Measurements from ENCODE around the gene CD55.

Gene CD55

GRCh38 chr1:207321079-207321789, at the start of gene CD55:
TSS of gene CD55 (plus strand) at chr1:207321678. CDS start at chr1:207321766, 88 bp downstream.
- peak; percentile 55 for DNase-seq

GRCh38 chr1:207274882-207275281, 46.6 kb upstream of the CD55 start:
- no peak for DNase-seq

GRCh38 chr1:207276465-207276864, 45.0 kb upstream of the CD55 start:
- DNase-seq = no peak

GRCh38 chr1:207277241-207277640, 44.2 kb upstream of the CD55 start:
- DNase-seq = no peak

GRCh38 chr1:207279652-207280051, 41.8 kb upstream of the CD55 start:
- no peak for DNase-seq

- no peak for DNase-seq
These were observed 40.8 kb upstream of the CD55 start for GRCh38 chr1:207280706-207281105.

- DNase-seq = no peak
These were observed 39.4 kb upstream of the CD55 start for GRCh38 chr1:207282058-207282457.

GRCh38 chr1:207282496-207283380, 38.7 kb upstream of the CD55 start:
- no peak for DNase-seq

GRCh38 chr1:207283421-207283820, 38.1 kb upstream of the CD55 start:
- DNase-seq = no peak

GRCh38 chr1:207284209-207284897, 37.1 kb upstream of the CD55 start:
- DNase-seq = no peak

GRCh38 chr1:207286786-207287468, 34.6 kb upstream of the CD55 start:
- no peak for DNase-seq

GRCh38 chr1:207288315-207288714, 33.2 kb upstream of the CD55 start:
- no peak for DNase-seq

GRCh38 chr1:207289756-207290155, 31.7 kb upstream of the CD55 start:
- no peak for DNase-seq

GRCh38 chr1:207291723-207292122, 29.8 kb upstream of the CD55 start:
- DNase-seq = no peak

GRCh38 chr1:207298186-207298585, 23.3 kb upstream of the CD55 start:
- no peak for DNase-seq

- DNase-seq = no peak
These were observed 22.7 kb upstream of the CD55 start for GRCh38 chr1:207298636-207299398.

- no peak for DNase-seq
These were observed 20.5 kb upstream of the CD55 start for GRCh38 chr1:207300970-207301369.

GRCh38 chr1:207302618-207303393, 18.7 kb upstream of the CD55 start:
- no peak for DNase-seq

GRCh38 chr1:207304710-207305488, 16.6 kb upstream of the CD55 start:
- DNase-seq = no peak

GRCh38 chr1:207305489-207305873, 16.0 kb upstream of the CD55 start:
- DNase-seq = no peak

- no peak for DNase-seq
These were observed 15.5 kb upstream of the CD55 start for GRCh38 chr1:207306023-207306422.
